Stimulated activated CD4-positive, alpha-beta T cell treated with anti-CD3 and anti-CD28 coated beads, Interleukin-2, amount 100 ng/mL, for 24 hours (primary cell): ENCODE data around the gene TTLL1.
"Not testable (repeated sequence)": the region's sequence is repeated elsewhere in the genome, so short reads cannot be mapped to it uniquely, and the experiment has no call there.

Source experiments
- DNase-seq, 2 donors: peaks; one replicate each; pipeline ENCODE4 v3.0.0-alpha.2; 2020

Gene TTLL1

GRCh38 chr22:43060183-43060582, 29.0 kb downstream of the TTLL1 start:
- peak; percentile 50 to 66 for DNase-seq

DNA sequence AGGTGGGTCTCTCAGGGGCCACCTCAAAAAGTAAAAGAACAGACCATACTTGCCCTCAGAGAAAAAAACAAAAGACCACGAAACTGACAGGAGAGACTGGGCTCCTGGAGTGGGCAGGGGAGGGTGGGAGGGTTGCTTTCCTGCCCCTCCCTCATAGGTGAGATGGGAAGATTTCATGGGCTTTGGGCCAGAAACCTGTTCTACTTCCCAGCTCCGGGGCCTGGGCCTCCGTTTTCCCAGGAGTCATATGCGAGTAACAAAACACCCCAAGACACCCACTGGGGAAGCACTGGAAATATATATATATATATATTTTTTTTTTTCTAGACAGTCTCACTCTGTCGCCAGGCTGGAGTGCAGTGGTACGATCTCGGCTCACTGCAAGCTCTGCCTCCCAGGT, 31.6 kb downstream of the TTLL1 start:
- DNase-seq = no peak

DNA sequence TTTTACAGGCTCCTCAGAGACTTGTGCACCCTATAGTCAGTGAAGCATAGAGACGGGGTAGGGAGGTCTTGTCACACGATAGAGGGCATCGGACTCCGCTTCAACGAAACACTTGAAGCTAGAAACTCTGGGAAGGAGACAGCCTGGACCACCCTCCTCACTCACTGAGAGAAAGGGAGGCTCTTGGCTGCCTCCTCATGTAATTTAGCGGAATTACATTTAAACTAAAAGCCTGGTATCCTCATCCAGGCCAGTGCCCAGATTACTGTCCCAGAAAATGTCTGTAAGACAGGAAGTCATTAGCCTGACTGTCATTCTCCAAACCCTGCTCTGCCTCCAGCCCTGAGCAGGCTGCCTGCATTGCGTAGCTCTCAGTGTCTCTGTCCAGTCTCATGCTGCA, 36.0 kb downstream of the TTLL1 start:
- no peak for DNase-seq

DNA sequence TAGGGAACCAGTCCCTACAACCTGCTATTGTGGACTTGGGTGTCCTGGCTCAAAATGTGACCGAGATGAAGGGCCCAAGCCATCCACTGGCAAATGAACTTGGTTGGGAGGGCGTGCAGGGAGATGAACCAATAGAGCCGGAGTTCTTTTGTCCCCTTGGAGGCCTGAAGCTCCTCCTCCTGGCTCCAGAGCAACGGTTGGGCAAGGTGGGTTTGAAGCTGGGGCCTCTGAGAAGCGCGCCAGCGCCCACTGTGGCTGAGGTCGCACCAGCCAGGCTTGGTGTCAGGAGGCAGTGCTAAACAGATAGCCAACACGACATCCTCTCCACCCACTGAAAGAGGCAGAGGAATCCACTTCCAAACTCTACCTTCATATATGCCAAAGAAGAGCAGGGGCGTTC, 38.2 kb downstream of the TTLL1 start:
- DNase-seq = no peak

DNA sequence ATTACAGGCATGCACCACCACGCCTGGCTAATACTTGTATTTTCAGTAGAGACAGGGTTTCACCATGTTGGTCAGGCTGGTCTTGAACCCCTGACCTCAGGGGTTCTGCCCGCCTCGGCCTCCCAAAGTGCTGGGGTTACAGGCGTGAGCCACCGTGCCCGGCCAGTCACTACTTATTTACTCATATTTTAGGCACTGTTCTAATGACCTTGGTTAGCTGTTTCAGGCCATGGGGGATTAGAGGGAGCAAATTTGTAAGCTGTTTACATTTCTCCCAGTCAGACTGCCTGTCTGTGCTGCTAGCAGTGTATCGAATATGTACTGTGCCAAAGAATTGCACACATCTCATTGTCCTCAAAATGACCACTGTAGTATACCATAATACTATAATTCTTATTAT, 41.6 kb downstream of the TTLL1 start:
- no peak for DNase-seq

DNA sequence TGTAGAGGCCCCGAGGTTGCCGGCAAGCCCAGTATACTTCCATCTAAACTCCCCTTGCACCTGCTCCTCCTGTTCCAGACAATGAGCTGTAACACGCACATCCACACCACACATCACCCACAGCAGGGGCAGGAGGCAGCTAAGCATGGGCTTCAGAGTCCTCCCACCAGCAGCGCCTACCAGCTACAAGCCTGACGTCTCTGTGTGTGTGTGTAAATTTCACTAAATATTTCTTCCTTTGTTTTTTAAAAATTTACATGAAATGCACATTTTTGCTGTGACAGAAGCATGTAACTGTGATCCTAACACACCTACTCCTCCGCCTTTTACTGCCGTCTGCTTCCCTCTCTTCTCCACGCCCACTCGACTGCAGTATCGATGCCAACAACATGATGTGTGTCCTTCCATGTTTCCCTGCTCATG, 44.9 kb downstream of the TTLL1 start:
- DNase-seq = no peak

DNA sequence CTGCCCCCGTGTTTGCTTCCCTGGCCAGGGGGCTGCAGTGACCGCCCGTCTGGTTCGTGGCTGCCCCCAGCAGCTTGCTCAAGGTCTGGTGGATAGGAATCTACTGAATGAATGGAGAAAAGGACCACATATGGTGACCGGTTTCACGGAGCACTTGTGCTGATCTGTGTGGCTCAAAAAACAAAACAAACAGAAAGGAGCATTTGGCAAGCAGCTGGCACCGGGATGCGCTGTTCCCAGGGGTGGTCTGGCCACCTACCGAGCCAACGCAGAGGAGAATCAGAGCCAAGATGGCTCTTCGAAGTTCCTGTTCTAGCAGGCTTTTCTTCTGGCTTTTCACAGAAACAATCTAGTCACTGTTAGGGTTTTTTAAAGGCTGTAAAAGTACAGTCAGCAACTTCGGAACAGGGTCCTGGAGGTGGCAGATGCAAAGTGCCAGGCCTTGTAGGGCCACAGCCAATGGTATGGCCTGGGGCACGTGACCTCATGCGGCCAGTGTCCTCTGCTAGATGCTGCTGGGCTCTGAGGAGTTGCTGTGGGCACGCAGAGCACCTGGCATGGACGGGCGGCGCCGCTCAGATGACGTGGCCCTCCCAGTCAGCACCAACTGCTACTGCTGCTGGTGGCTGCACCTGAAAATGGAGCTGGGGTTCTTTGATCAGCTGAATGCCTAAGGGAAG, 47.0 kb downstream of the TTLL1 start:
- no peak for DNase-seq

DNA sequence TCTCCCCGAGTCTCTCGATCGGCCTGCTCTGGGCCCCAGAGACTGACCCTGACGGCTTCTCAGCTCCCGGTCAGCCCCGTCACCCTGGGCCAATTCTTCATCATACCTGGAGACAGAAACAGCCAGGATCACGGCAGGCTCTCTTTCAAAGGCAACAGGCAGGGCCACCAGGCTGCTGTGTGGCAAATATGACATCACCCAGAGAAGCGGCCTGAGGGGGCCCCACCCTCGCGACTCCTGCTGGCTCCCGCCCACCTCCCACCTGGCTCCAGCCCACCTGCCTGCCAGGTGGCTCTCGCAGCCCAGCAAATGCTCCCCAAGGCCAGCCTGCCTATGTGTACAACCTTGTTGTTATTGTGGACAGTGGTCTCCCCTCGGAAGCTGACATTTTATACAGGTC, 49.4 kb downstream of the TTLL1 start:
- DNase-seq = no peak

DNA sequence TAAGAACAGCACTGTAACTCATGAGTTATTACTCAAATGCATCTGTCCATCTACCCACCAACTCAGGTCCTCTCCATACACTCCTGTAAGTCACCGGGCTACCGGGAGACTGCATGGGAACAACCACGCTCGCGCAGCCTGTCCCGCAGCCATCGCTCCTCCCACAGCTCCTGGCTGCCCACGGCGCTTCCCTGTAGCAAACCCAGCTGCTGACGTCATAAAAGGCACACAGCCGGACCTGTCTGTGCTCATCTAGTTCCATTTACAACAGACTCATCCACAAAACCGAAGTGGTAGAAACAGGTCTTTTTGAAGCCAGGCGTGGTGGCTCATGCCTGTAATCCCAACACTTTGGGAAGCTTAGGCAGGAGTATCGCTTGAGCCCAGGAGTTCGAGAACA, 50.9 kb downstream of the TTLL1 start:
- DNase-seq = no peak

- no peak for DNase-seq
Measured at GRCh38 chr22:43036282-43036829, 52.8 kb downstream of the TTLL1 start.

DNA sequence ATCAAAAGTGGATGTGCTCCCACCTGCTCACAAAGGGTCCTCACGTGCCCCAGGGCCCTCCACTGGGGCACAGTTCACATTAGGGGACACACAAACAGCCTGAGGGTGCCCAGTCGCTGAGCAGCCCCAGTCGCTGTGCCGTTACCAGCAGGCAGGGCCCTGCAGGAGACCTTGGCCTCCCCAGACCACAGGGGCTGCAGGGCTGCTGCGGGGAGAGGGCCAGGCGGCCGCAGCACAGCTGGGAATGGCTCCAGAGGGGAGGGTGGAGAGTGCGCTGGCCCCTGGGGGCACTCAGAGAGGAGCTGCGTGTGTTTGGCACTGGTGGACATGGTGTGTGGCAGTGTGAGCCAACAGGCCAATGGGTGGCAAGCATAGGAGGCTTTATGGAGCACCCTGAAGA, 53.9 kb downstream of the TTLL1 start:
- no peak for DNase-seq

DNA sequence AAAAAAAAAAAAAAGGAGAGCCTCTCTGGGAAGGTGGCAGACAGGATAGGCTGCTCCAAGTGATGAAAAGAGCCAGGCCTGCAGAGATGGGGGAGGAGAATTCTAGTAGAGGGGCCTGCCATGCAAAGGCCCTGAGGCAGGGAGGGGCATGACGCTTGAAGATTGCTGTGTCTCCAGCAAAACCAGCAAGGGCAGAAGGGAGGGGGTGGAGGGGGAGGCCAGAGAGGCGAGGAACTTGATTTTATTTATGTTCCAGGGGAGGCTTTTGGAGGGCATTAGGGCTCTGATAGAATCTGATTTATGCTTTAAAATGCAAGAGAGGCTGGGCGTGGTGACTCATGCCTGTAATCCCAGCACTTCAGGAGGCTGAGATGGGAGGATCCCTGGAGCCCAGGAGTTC, 57.6 kb downstream of the TTLL1 start:
- no peak for DNase-seq

DNA sequence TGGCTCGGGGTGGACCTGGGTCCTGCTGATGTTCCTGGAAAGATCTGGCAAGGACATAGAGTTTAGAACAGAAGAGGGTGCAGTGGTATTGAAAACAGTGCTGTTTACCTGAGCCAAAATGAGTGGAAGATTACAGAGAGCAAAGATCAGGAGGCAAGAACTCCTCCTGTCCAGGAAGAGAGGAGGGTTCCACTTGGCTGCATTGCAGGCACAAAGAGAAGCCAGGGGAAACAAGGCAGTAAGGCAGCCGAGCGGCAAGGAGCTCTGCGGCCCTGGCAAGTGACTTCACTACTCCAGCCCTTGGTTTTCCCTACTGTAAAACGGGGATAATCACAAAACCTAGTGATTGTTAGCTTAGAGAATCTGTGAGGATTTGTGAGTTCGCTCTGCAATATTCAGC, 70.6 kb downstream of the TTLL1 start:
- no peak for DNase-seq

GRCh38 chr22:43017525-43018460, 71.4 kb downstream of the TTLL1 start:
- DNase-seq = no peak

DNA sequence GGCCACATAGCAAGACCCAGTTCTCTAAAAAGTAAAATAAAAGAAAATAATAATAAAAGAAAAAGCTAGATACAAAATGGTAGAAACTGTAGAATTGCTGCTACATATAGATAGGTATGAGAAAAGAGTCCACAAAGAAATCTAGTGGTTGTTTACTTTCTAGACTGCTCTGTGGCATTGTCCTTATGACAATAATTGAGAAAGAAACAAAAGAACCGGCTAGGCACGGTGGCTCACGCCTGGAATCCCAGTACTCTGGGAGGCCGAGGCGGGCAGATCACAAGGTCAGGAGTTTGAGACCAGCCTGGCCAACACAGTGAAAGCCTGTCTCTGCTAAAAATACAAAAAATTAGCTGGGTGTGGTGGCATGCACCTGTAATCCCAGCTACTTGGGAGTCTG, 73.0 kb downstream of the TTLL1 start:
- DNase-seq = not testable (repeated sequence)

DNA sequence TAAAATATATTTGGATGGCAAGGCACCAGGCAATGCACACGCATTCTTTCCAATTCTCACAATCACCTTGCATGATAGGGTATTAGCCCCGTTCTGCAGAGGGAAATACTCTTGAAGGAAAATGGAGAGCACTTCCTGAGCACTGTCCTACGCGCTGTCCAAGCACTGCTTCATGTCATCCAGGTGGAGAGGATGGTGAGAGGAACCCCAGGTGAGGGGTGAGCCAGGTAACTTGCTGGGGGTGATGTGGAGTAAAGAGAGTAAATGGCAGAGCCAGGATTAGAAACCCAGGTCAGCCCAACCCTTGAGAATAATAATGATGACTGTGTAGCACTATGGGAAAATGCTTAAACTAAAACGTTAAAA, 73.5 kb downstream of the TTLL1 start:
- no peak for DNase-seq

DNA sequence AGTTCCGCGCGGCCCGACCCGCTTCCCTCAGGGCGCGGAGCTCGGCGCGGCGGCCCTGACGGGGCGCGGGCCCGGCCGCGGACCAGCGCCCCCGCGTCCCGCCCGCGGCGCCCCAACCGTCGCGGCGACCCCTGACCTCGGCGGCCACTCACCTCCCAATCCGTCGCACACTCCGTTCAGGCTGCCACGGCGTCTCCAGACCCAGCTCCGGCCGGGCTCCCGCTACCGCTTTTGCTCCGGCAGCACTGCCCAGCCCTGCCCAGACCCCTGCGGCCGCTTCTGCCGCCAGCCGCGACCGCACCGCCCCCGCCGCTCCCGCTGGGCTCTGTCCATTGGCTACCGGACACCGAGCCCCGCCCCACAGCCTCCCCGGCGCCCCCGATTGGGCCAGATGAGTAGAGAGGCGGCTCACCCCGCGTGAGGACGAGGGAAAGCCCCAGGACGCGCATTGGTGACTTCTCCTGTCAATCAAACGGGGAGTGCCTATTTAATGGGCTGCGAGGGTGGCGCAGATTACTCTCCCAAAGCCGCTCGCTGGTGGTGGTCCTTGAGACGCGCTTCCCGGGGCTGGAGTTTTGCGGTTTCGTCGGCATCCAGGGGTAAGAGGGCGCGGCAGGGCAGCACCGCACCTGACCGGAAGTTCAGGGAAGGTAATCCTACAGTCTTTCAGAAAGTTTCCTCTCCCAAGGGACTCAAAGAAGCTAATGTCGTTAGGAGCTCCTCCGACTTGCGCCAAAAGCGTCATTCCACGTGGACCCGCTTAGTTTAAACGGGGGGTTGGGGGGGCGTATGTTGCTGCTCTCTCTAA, 74.1 kb downstream of the TTLL1 start, which contains the start of gene PACSIN2:
PACSIN2 (minus strand) TSS at position 281 of the 808 bp plus-strand sequence. CDS start 103,069 bp downstream, outside the sequence.
- DNase-seq = peak; percentile 99

DNA sequence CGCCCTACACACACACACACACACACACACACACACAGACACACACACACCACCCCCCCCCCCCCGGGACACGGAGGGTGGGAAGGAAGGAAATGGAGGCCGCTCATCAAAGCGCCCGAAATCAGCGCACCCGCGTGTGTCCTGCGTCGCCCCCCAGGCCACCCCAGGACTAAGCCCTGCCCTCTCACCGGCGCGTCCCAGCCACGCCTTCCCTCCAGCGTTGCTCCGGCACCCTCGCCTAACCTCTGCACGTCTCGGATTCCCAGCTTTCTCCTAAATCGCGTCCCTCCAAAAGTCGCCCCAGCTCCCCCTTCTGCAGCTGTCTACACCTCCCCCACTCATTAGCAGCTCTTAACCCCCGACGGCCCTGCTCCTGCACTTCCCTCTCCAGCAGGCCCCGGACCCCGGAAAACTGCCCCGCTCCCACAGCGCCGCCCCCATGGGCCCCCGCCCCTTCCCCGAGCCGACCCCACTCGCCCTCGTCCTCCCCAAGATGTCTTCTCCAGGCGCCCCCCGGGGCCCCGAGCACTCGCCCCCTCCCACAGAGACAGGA, 74.8 kb downstream of the TTLL1 start:
- DNase-seq = peak; percentile 34 to 44

DNA sequence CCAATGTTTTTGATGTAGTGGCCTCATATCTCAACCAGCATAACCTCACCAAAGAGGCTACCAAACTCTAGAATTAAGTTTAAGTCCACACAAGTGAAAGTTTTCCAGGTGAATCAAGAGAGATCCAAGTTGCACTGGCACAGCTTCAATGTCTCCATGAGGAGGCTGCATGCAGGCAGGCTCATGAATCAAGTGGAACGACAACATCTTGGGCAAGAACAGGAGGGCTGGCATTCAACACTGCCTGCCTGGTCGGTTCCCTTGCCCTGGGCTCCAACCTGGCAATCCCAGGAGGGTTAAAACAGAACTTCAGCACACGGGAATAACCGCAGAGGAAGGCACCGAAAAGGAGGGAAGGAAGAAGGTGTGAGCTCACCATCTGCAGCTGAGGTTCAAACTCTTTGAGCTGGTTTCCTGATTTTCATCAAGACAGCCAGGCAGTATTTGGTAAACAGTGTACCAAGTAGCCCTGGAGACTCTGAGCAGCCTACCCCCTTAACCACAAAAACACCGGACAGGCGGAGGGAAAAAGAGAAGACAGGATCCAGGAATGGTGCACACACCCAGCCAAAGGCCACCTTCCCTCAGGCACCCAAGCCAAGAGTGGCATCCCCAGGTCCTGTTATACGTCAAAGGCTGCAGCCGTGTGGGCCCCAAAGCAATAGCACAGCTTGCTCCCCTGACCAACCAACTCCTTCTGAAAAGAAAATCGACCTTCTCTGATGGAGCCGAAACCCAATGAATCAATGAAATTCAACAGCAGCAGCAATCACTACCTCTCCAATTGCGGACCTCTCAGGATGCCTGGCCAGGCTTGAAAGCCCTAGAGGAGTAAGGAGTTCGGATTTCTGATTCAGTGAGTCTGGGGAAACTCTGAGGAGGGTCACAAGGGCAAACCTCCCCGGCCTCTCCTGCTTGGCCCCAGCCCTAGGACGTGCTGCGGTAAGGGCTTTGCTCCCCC, 75.6 kb downstream of the TTLL1 start:
- no peak for DNase-seq

DNA sequence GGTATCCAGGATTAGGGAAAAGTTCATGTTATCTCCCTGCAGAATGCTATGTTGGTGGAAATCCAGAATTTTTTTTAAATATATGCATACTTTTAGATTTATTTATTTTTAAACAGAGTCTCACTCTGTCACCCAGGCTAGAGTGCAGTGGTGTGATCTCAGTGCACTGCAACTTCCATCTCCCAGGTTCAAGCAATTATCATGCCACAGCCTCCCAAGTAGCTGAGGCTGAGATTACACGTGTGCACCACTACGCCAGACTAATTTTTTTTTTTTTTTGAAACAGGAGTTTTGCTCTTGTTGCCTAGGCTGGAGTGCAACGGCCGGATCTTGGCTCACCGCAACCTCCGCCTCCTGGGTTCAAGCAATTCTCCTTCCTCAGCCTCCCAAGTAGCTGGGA, 76.8 kb downstream of the TTLL1 start:
- DNase-seq = no peak

- DNase-seq = no peak
Measured at GRCh38 chr22:43011079-43011478, 78.1 kb downstream of the TTLL1 start.

DNA sequence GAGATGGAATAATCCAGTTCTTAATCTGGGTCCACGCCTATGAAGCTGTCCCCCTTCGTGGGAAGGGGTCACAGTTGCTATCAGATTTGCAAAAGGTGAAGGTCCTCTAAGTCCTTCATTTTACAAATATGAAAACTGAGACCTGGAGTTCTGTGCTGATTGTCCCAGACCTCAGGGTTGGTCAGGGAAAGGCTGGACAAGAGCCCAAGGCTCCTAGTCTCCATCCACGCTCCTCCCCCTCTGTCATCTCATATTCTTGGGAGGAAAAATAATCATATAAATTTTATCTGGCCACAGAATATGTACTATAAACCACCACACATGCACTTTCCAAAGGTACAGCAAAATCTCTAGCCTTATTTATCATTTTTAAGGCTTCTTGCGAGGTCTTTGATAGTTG, 79.7 kb downstream of the TTLL1 start:
- DNase-seq = no peak
